Measurements from ENCODE around the gene STAT6.
"Not testable (repeated sequence)": the region's sequence is repeated elsewhere in the genome, so short reads cannot be mapped to it uniquely, and the experiment has no call there.

STAT6 gene

DNA sequence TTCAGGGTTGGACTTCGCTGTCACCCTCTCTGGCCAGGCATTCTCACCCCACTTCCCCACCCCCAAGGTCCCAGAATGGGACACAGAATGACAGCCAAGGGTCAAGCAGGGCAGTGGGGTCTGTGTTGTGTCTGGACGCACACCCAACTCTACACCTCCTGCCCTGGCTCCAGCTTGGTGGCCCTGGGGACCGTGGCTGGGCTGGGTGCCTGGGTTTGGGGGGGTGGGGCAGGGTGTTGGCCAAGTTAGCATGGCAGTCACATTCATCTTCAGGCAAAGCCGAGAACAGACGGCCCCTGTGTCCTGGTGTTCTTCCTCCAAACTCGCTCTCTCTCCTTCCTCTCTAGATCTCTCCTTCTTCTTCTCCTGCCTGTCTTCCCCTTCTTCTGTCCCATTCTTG, 22.8 kb upstream of the STAT6 start:
- Mint-ChIP-seq H3K4me1 (ENCODE audit: low read depth) (peaks cover 3% of the 10 kb centered on the region), H3K9me3 (no peaks in the 10 kb centered on the region), H3K27me3 (peaks cover 9% of the 10 kb centered on the region), H3K4me3 (no peak overlapping the region), H3K36me3 (ENCODE audit: low read depth) (no peaks in the 10 kb centered on the region), H3K27ac (no peak overlapping the region)

DNA sequence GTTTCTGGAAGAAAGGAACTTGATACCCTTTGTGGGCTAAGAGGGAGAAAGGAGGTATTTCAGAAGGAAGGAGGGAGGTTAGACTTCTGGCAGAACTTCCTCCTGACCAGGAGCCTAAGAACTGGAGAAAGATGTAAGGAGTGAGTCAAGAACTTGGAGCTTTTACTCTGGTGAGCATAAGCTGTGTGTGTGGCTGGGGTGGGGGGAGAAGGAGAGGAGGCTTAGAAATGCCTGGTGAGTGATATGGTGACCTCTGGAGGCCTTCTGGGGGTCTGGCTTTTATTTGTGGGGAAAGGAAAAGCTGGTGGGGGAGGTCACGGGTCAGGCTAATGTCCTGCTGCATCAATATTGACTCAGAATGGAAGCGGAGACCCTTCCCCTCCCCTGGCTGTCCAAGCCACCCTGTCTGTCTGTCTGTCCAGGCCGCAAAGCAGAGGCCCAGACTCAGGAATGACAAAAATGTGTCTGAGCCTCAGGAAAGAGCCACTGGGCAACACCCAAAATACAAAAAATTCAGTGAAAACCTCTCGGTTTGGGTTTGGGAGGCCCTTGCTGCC, 21.9 kb upstream of the STAT6 start:
- Mint-ChIP-seq H3K27ac (no peak overlapping the region), H3K4me1 (ENCODE audit: low read depth) (peaks cover 3% of the 10 kb centered on the region), H3K36me3 (ENCODE audit: low read depth) (no peaks in the 10 kb centered on the region), H3K27me3 (peaks cover 9% of the 10 kb centered on the region), H3K4me3 (no peak overlapping the region), H3K9me3 (no peaks in the 10 kb centered on the region)

DNA sequence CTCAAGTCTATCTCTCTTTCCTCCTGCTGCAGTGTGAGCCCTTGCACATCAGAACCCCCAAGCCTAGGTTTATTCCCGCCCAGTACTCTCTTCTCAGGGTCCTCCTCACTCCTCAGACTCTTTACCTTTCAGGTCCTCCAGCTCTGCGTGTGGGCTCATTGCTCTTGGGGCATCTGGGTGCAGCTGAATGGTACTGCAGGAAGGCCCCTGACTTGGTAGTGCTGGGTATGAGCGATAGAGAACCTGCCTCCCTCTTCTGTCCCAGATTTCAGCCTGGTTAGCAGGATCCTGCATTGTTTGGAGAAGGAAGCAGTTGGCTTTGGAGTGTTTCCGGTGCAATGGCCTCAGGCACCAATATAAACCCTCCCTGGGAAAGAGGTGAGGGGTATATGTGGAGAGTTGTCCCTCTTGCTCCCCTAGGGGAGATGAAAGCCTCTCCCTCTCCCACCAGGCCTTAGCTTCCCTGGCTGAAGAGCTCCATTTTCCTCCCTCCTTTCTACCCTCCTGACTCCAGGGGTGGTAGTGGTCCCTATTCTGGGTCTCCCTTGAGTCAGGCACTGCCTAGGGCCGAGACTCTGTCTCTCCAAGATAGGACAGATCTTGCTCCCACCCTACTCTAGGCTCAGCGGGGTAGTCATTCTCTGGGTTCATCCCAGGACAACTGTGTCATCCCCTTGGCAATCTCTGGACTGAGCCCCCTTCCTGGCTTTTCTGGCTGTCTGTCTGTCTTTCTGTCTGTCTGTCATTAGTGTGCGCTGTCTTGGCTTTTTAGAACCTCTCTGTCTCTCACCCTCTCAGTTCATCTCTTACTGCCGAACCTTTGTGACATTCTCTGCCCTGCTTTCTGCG, 21.0 kb upstream of the STAT6 start:
- H3K9me3 Mint-ChIP-seq, result no peaks in the 10 kb centered on the region
- no peak overlapping the region for H3K4me3 Mint-ChIP-seq
- no peaks in the 10 kb centered on the region for H3K36me3 Mint-ChIP-seq (ENCODE audit: low read depth)
- H3K27ac Mint-ChIP-seq, result no peak overlapping the region
- peaks cover 9% of the 10 kb centered on the region for H3K27me3 Mint-ChIP-seq
- H3K4me1 Mint-ChIP-seq (ENCODE audit: low read depth), result peaks cover 8% of the 10 kb centered on the region

DNA sequence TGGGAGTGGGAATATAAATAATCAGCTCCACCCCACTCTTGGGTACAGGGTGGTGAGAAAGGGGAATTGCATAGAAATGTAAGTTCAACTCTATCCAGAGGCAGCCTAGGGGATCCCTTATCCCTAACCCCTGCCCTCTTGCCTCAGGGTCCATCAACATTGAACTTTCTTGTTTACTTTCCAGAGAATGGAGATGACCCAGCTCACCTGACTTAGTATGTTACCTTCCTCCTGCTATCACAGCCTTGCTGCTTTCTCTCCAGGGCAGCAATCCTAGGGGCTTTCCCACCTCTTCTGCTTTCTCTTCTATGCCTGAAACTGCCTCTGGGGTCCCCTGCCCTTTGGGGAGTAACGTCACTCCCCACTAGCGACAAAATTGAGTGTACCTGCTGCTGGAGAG, 19.8 kb upstream of the STAT6 start:
- H3K4me3 Mint-ChIP-seq, result no peak overlapping the region
- H3K9me3 Mint-ChIP-seq, result no peaks in the 10 kb centered on the region
- peaks cover 13% of the 10 kb centered on the region for H3K4me1 Mint-ChIP-seq (ENCODE audit: low read depth)
- peaks cover 9% of the 10 kb centered on the region for H3K27me3 Mint-ChIP-seq
- H3K36me3 Mint-ChIP-seq (ENCODE audit: low read depth), result no peaks in the 10 kb centered on the region
- no peak overlapping the region for H3K27ac Mint-ChIP-seq

DNA sequence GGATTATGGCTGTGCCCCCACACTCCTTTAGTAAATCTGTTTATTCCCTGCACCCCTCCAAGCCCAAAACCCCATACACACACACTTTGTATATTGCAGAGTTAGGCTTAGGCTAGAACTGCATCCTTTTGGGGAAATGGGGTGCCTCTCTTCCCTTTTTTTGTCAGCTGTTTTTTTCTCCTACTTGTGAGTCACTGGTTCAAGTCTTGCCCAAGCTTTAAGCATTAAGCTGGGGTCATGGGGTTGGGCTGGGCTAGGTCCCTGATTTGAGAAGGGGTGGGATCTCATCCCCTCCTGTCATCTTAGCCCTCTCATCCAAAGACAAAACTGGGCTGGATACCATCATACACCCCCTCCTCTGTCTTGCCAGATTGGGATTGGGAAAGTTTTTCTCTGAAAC, 18.7 kb upstream of the STAT6 start:
- Mint-ChIP-seq H3K4me1 (ENCODE audit: low read depth) (peaks cover 13% of the 10 kb centered on the region), H3K36me3 (ENCODE audit: low read depth) (no peaks in the 10 kb centered on the region), H3K4me3 (peak overlapping the region; percentile 57), H3K27ac (no peak overlapping the region), H3K27me3 (peaks cover 13% of the 10 kb centered on the region), H3K9me3 (no peaks in the 10 kb centered on the region)

DNA sequence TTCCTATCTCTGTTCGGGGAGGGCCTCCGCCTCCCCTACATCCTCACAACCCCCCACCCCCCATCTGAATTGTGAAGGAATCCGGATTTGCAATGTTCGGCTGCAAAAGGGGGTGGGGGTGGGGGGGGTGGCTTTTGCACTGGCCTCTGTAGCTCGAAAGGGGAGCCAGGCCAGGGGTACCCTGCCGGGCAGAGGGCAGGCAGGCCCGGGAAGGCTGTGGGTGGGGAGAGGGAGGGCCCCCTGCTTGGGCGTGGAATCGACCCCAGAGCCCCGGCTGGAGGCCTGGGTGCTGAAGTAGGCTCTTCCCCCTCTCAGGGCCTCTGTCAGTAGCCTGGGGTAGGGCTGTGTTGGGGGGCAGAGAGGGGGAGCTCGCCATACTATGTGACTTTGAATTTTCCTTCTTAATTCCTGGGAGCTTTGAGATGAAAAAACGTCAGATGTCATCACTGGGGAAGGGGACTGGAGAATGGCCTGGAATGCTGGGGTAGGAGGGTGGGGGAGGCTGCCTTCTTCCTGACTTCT, 18.2 kb upstream of the STAT6 start:
- Mint-ChIP-seq H3K36me3 (ENCODE audit: low read depth) (no peaks in the 10 kb centered on the region), H3K4me1 (ENCODE audit: low read depth) (peaks cover 16% of the 10 kb centered on the region), H3K27me3 (peaks cover 18% of the 10 kb centered on the region), H3K9me3 (no peaks in the 10 kb centered on the region), H3K27ac (no peak overlapping the region), H3K4me3 (peak overlapping the region; percentile 57)

DNA sequence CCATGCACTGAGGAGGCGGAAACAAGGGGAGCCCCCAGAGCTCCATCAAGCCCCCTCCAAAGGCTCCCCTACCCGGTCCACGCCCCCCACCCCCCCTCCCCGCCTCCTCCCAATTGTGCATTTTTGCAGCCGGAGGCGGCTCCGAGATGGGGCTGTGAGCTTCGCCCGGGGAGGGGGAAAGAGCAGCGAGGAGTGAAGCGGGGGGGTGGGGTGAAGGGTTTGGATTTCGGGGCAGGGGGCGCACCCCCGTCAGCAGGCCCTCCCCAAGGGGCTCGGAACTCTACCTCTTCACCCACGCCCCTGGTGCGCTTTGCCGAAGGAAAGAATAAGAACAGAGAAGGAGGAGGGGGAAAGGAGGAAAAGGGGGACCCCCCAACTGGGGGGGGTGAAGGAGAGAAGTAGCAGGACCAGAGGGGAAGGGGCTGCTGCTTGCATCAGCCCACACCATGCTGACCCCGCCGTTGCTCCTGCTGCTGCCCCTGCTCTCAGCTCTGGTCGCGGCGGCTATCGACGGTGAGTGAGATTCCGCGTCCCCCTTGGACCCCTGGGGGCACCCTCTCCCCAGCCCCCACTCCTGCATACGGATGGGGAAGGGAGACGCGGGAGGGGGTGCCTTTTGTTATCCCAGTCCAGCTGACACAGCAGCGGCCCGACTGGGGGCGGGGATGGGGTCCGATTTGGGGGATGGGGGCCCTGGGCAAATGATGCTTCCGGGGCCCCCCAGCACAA, 17.5 kb upstream of the STAT6 start:
- H3K4me3 Mint-ChIP-seq, result peak overlapping the region; percentile 3
- H3K4me1 Mint-ChIP-seq (ENCODE audit: low read depth), result peaks cover 20% of the 10 kb centered on the region
- no peaks in the 10 kb centered on the region for H3K36me3 Mint-ChIP-seq (ENCODE audit: low read depth)
- no peaks in the 10 kb centered on the region for H3K9me3 Mint-ChIP-seq
- H3K27ac Mint-ChIP-seq, result no peak overlapping the region
- peaks cover 19% of the 10 kb centered on the region for H3K27me3 Mint-ChIP-seq

DNA sequence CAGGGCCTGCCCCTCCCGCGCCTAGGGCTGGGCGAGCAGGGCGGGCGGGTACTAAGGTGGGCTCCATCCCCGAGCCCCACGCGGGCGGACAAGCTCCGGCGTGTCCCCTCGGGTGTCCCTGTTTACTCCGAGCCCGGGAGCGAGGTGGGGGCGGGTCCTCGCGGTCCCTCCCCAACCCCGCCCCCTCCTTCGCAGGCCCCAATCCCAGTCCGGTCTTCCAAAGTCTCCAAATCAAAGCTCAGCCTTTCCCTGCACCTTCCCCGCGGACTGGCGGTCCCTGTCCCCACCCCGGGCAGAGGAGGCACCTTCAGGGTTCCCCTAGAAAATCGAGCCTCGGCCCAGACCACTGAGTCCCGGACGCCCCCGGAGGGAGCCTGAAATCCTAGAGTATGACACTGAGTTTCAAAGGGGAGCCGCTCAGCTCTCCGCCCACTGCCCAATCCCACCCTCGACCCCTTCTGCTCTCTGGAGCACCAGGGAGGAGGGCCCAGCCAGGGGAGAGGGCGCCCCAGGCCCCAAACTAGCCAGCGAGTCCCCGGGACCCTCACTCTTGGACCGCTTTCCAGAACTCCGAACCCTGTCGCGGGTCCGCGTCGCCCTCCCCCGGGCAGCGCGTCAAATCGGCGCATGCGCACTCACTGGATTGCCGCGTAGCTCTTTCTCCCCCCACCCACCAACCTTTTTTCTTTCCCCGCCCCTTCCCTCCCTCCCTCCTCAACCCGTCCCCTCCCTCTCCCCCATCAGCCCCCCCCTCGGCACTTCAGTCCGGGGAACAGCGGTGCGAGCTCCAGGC, 16.8 kb upstream of the STAT6 start, which contains the start of gene LRP1:
Gene LRP1, plus strand, starts transcription at position 758 of the 793 bp plus-strand sequence. CDS start 482 bp downstream, outside the sequence.
- peaks cover 19% of the 10 kb centered on the region for H3K27me3 Mint-ChIP-seq

DNA sequence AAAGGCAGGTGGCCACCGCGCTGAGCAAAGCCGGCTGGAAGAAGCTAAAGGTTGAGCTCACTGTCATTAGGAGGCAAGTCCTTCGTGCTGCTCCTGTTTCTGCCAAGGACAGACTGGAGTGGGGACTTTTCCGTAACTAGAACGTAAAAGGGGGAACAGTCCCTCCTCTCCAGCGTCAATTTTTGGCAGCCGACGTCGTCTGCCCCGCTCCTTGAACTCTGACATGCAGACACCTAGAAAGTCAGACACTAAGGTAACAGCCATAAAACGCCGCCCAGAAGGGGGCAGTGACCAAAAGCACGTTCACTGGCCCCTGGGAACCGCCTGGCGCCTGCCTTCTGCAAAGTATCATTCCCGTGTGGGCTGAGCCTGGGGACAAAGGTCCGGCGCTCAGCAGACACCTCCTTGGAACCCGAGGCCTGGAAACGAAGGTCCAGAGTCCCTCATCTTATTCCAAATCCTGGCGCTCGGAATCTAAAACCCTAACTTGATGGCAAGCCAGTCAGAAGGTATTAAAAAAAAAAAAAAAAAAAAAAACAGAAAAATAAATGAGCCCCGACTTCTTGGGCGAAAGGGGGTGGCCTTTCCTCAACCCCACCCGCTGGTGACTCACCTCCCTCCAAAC, 16.1 kb upstream of the STAT6 start:
- Mint-ChIP-seq H3K4me1 (ENCODE audit: low read depth) (peaks cover 20% of the 10 kb centered on the region), H3K27me3 (peaks cover 14% of the 10 kb centered on the region), H3K4me3 (peak overlapping the region; percentile 80), H3K9me3 (no peaks in the 10 kb centered on the region), H3K36me3 (ENCODE audit: low read depth) (no peaks in the 10 kb centered on the region), H3K27ac (no peak overlapping the region)

More for the DNA sequence above, 16.8 kb upstream of the STAT6 start, which contains the start of gene LRP1:
- Mint-ChIP-seq H3K4me3 (peak within 1 kb of the TSS; percentile 80), H3K27ac (no peak within 1 kb of the TSS), H3K9me3 (no peaks in the 10 kb centered on the region), H3K4me1 (ENCODE audit: low read depth) (peaks cover 20% of the 10 kb centered on the region), H3K36me3 (ENCODE audit: low read depth) (no peaks in the 10 kb centered on the region)

DNA sequence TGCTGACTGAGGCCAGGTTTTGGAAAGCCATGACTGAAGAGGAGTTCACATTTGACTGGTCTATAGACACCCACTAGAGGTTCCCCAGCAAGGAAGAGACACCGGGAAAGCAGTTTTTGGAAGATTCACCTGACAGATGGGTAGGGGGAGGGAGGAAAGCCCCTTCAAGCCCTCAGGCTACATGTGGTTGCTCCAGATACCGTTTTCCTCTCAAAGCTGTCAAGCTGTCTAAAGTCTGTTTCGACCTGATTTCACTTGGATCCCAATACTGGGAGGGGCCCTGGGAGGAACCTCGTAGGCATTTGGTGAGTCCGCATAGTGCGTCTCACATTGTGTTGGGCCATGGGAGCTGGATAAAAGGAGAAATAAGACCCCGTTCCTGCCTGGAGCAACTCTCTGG, 15.4 kb upstream of the STAT6 start:
- Mint-ChIP-seq H3K9me3 (no peaks in the 10 kb centered on the region), H3K27me3 (peaks cover 14% of the 10 kb centered on the region), H3K4me1 (ENCODE audit: low read depth) (peaks cover 20% of the 10 kb centered on the region), H3K4me3 (no peak overlapping the region), H3K27ac (no peak overlapping the region), H3K36me3 (ENCODE audit: low read depth) (no peaks in the 10 kb centered on the region)

DNA sequence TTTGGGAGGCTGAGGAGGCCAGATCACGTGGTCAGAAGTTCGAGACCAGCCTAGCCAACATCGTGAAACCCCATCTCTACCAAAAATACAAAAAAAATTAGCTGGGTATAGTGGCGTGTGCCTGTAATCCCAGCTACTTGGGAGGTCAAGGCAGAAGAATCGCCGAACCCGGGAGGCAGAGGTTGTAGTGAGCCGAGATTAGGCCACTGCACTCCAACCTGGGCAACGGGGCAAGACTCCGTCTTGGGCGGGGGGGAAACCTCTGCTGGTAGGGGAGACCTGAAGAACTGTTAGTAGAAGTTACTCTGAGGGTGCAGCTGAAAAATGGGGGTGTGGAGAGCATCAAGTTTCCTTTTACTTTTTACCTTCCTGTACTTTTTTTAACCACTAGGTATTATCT, 14.9 kb upstream of the STAT6 start:
- Mint-ChIP-seq H3K36me3 (ENCODE audit: low read depth) (no peaks in the 10 kb centered on the region), H3K27ac (no peak overlapping the region), H3K4me1 (ENCODE audit: low read depth) (peaks cover 20% of the 10 kb centered on the region), H3K4me3 (no peak overlapping the region), H3K9me3 (no peaks in the 10 kb centered on the region), H3K27me3 (peaks cover 14% of the 10 kb centered on the region)

DNA sequence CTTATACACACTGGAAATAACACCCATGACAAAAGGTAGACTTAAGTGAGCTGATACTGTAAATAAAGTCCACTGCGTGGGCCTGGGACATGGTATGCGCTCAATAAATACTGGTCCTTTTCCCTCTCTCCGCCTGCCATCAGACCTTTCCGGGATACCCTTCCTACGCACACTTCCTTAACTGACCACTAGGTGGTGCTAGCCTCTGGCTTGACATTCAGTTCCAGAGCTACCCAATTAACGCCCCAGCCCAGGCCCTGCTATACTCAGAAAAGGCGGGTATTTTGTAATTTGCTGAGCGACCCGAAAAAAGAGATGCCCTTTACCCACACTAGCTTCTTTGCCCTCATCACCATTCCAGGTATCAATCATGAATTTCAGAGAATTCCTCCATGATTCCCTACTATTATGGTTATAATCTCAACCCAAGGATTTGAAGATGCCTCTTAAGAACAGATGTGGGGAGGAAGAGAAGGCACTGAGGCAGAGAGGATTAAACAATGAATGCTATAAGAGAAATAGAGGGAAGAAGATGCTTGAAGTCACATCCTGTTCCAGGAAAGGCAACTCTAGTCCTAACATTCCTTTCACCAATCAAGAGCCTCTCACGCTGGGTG, 13.2 kb upstream of the STAT6 start:
- Mint-ChIP-seq H3K4me3 (no peak overlapping the region), H3K27me3 (peaks cover 10% of the 10 kb centered on the region), H3K27ac (no peak overlapping the region), H3K4me1 (ENCODE audit: low read depth) (peaks cover 21% of the 10 kb centered on the region), H3K9me3 (no peaks in the 10 kb centered on the region), H3K36me3 (ENCODE audit: low read depth) (no peaks in the 10 kb centered on the region)

DNA sequence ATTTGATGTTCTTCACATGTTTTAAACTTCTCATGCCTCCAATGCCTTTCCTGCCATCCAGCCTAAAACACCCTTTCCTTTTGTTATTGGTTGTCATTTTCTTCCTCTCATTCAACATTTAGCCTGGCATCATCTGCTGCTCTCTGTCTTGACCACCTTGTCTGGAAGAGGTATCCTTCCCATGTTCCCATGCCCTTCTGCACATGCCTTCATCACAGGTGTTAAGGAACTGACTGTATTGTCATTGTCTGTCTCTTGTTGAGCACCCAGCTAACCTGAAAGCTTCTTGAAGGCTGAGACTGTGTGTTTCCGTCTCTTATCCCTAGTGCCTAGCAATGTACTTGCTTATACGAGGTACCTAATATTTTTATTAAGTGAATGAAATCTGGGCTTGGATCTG, 12.7 kb upstream of the STAT6 start:
- no peak overlapping the region for H3K4me3 Mint-ChIP-seq
- peaks cover 10% of the 10 kb centered on the region for H3K27me3 Mint-ChIP-seq
- H3K36me3 Mint-ChIP-seq (ENCODE audit: low read depth), result no peaks in the 10 kb centered on the region
- peaks cover 27% of the 10 kb centered on the region for H3K4me1 Mint-ChIP-seq (ENCODE audit: low read depth)
- H3K9me3 Mint-ChIP-seq, result no peaks in the 10 kb centered on the region
- no peak overlapping the region for H3K27ac Mint-ChIP-seq

DNA sequence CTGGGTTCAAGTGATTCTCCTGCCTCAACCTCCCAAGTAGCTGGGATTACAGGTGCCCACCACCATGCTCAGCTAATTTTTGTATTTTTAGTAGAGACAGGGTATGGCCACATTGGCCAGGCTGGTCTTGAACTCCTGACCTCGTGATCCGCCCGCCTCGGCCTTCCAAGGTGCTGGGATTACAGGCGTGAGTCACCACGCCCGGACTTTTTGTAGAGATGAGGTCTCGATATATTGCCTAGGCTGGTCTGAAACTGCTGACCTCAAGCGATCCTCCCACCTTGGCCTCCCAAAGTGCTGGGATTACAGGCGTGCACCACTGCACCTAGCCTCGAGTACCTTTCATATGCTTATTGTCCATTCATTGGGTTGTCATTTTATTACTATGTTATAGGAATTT, 9.6 kb upstream of the STAT6 start:
- H3K27me3 Mint-ChIP-seq; H3K36me3 Mint-ChIP-seq (ENCODE audit: low read depth); H3K9me3 Mint-ChIP-seq; H3K27ac Mint-ChIP-seq; H3K4me3 Mint-ChIP-seq: not testable (repeated sequence)
- peaks cover 24% of the 10 kb centered on the region for H3K4me1 Mint-ChIP-seq (ENCODE audit: low read depth)

All from stimulated activated naive CD8-positive, alpha-beta T cell treated with anti-CD3 and anti-CD28 coated beads, Interleukin-15, Interleukin-2, amounts not matched to agents 100 ng/mL and 50 ng/mL, for 24 hours (primary cell).